Endothelial cell of umbilical vein (primary cell): ENCODE data around the gene RASSF3. TPM values are rescaled to one million over a fixed set of nuclear protein-coding genes. Genes with fewer than 3 reads are reported as not detected.

Experiments used
- BruUV-seq: library from RNA; stranded (reverse); fragments of 400-500 nt; replicated peaks from 2 replicates; lab custom pipeline; 2021; lab: Mats Ljungman, UMichigan
- CTCF ChIA-PET: fragments of 300-600, 350-600 bp; sonication (Branson Sonifier 250); formaldehyde crosslinking; loops from one replicate; lab custom pipeline; 2021; ENCODE audit warnings: antibody characterized with exemption, inconsistent platforms; lab: Charles Lee
- POLR2A ChIA-PET: fragments of 300-600, 350-600 bp; sonication (Branson Sonifier 250); formaldehyde crosslinking; loops from one replicate; lab custom pipeline; 2021; ENCODE audit warnings: antibody characterized with exemption, inconsistent platforms; lab: Charles Lee
- DNase-seq: peaks from one replicate; pipeline ENCODE4 v3.0.0-alpha.2; 2011; ENCODE audit warnings: low read depth, low spot score
- FAIRE-seq: peaks from 2 replicates; lab custom pipeline; 2011; peaks lifted over from hg19 to GRCh38; lab: Jason Lieb, UNC
- H2AFZ ChIP-seq: 2 replicates; pipeline ENCODE4 v1.6.0; 2012; ENCODE audit warnings: low read depth, low read length, control low read depth, inconsistent platforms
- H3K27ac ChIP-seq: 2 replicates; pipeline ENCODE4 v1.5.1; 2011; ENCODE audit warnings: low read depth, mild to moderate bottlenecking, control low read depth, low read length, moderate library complexity; ENCODE audit not compliant: insufficient read depth
- H3K27me3 ChIP-seq, 2 experiments: 2 replicates each; pipeline versions ENCODE4 v1.6.0 to v1.6.1; 2011; ENCODE audit warnings: low read length in 2 of 2, mixed read lengths in 1 of 2; ENCODE audit not compliant: control insufficient read depth in 2 of 2, insufficient read depth in 2 of 2
- H3K36me3 ChIP-seq, 2 experiments: 2 replicates in 1 of 2; 3 replicates in 1 of 2; pipeline ENCODE4 v1.5.1; 2011; ENCODE audit warnings: low read length in 2 of 2, mild to moderate bottlenecking in 1 of 2, moderate library complexity in 1 of 2; ENCODE audit not compliant: control insufficient read depth in 2 of 2, insufficient read depth in 2 of 2; ENCODE audit errors: extremely low read depth in 1 of 2
- H3K4me1 ChIP-seq: 3 replicates; pipeline ENCODE4 v1.5.1; 2011; ENCODE audit warnings: mild to moderate bottlenecking, low read length; ENCODE audit not compliant: control insufficient read depth, insufficient read depth; ENCODE audit errors: extremely low read depth
- H3K4me2 ChIP-seq: 2 replicates; pipeline ENCODE4 v1.6.1; 2011; ENCODE audit warnings: low read length, control low read depth, mixed read lengths; ENCODE audit not compliant: insufficient read depth
- H3K4me3 ChIP-seq, 3 experiments: fragments of 200-600 bp in 1 of 3; sonication (generic), shearing (Covaris generic) in 1 of 3; replicated peaks in 1 of 3; 2 replicates each; pipeline ENCODE4 v1.5.1; 2011 to 2016; ENCODE audit warnings: control low read depth in 3 of 3, low read length in 3 of 3, mild to moderate bottlenecking in 2 of 3, inconsistent platforms in 1 of 3, low read depth in 1 of 3, moderate library complexity in 1 of 3; ENCODE audit not compliant: insufficient read depth in 1 of 3
- H3K79me2 ChIP-seq: 2 replicates; pipeline ENCODE4 v1.6.0; 2012; ENCODE audit warnings: low read length, inconsistent platforms; ENCODE audit not compliant: control insufficient read depth, insufficient read depth
- H3K9ac ChIP-seq: replicated peaks from 2 replicates; pipeline ENCODE3; 2011; ENCODE audit warnings: low read length, control low read depth; ENCODE audit not compliant: insufficient read depth; ENCODE audit errors: extremely low read depth
- H3K9me1 ChIP-seq: replicated peaks from 3 replicates; pipeline ENCODE4 v1.6.0; 2011; ENCODE audit warnings: mild to moderate bottlenecking, low read length; ENCODE audit not compliant: control insufficient read depth, insufficient read depth; ENCODE audit errors: extremely low read depth
- H3K9me3 ChIP-seq: replicated peaks from 2 replicates; pipeline ENCODE4 v1.5.1; 2012; ENCODE audit warnings: low read length, inconsistent platforms; ENCODE audit not compliant: control insufficient read depth, insufficient read depth
- H4K20me1 ChIP-seq: replicated peaks from 2 replicates; pipeline ENCODE3; 2011; ENCODE audit warnings: mild to moderate bottlenecking, low read length; ENCODE audit not compliant: control insufficient read depth, insufficient read depth; ENCODE audit errors: extremely low read depth
- FOS ChIP-seq: IDR thresholded peaks from 2 replicates; pipeline ENCODE4 v1.6.1; 2011; ENCODE audit warnings: mild to moderate bottlenecking, low read length, moderate library complexity, borderline replicate concordance; ENCODE audit not compliant: insufficient read depth
- GATA2 ChIP-seq: IDR thresholded peaks from 2 replicates; pipeline ENCODE4 v1.7.0; 2011; ENCODE audit warnings: low read depth, mild to moderate bottlenecking, moderate library complexity, mixed read lengths, low read length; ENCODE audit not compliant: insufficient read length, insufficient read depth
- MYC ChIP-seq: IDR thresholded peaks from one replicate; pipeline ENCODE4 v1.6.1; 2011; ENCODE audit warnings: mild to moderate bottlenecking, low read depth, low read length
- POLR2AphosphoS5 ChIP-seq: IDR thresholded peaks from 2 replicates; pipeline ENCODE4 v1.6.1; 2012; ENCODE audit warnings: low read depth, mild to moderate bottlenecking, control low read depth, low read length, moderate library complexity; ENCODE audit not compliant: insufficient read depth
- dilution Hi-C: fragments of 300-500 bp; cut with MboI; formaldehyde crosslinking; loops from one replicate; pipeline ENCODE4 v1.15.0; 2019; ENCODE audit warnings: low sequenced_read_pairs; ENCODE audit not compliant: extremely low pct_ligation_motif_present
- intact Hi-C: fragments of 100-400 bp; cut with micrococcal nuclease; formaldehyde crosslinking; loops from one replicate; pipeline ENCODE4 v1.10.0; 2022
- polyA plus RNA-seq, 4 experiments: library from polyadenylated mRNA; depleted of rRNA in 3 of 4; stranded (reverse) in 3 of 4; unstranded in 1 of 4; fragments of >200 nt; gene quantifications; 2 replicates each; pipeline versions ENCODE4 v1.2.1 to v1.2.3, GENCODE V29; 2011 to 2012; ENCODE audit warnings: missing spikeins in 1 of 4
- total RNA-seq: library from RNA; stranded (reverse); gene quantifications from 2 replicates; pipeline ENCODE4 v1.2.3, GENCODE V29; 2021

Gene RASSF3
- total and polyA plus RNA-seq, 2 donors (not counting 3 experiments of a cell fraction or from before 2014, with no cell fraction given), result 20.2 to 60.8 TPM

- BruUV-seq, result no TSS peak
- CTCF ChIA-PET, result interaction anchor here (0.8 to 6.4 kb wide), 4 partner anchors 12 to 145 kb away, joined by 3 to 217 read pairs (median 38); partner anchors contain the start of gene RASSF3
- Histone ChIP-seq H3K9me1 (no peaks in the 10 kb centered on the region), H3K9ac (no peak overlapping the region), H4K20me1 (no peaks in the 10 kb centered on the region), H3K79me2 (peaks cover 12% of the 10 kb centered on the region), H3K9me3 (no peaks in the 10 kb centered on the region), H3K4me2 (no peak overlapping the region), H3K27me3 (no peaks in the 10 kb centered on the region), H3K4me3 (no peak overlapping the region), H3K36me3 (peaks cover 7 to 9% of the 10 kb centered on the region in 2 experiments), H3K27ac (no peak overlapping the region), H2AFZ (no peak overlapping the region), H3K4me1 (no peaks in the 10 kb centered on the region)
- FAIRE-seq, result no peak
- POLR2A ChIA-PET, result interaction anchor here (0.5 kb wide), 1 partner anchor 108 kb away, joined by 3 read pairs; no protein-coding TSS in a partner anchor
- no peak for TF ChIP-seq MYC
- no peak for TF ChIP-seq POLR2AphosphoS5
- no peak for DNase-seq
- intact Hi-C loops (loop anchor here (5.0 kb wide), 1 partner anchor 422 kb away; no protein-coding TSS in a partner anchor), dilution Hi-C loops (no loop called here)
Measured at GRCh38 chr12:64694130-64695040, 84.1 kb downstream of the RASSF3 start.

- POLR2A ChIA-PET, result no interaction called here
- FAIRE-seq, result no peak
Measured at GRCh38 chr12:64695550-64695949, 85.3 kb downstream of the RASSF3 start.

More at GRCh38 chr12:64695550-64695949, 85.3 kb downstream of the RASSF3 start:
- no peaks in the 10 kb centered on the region for H3K9me1 ChIP-seq
- no peak overlapping the region for H3K9ac ChIP-seq
- intact Hi-C loops, result loop anchor here (5.0 kb wide), 1 partner anchor 423 kb away; no protein-coding TSS in a partner anchor
- CTCF ChIA-PET, result interaction anchor here (0.6 to 6.4 kb wide), 17 partner anchors 11 to 223 kb away, joined by 3 to 217 read pairs (median 4); partner anchors contain the start of gene RASSF3
- H2AFZ ChIP-seq, result no peak overlapping the region
- TF ChIP-seq FOS (no peak), GATA2 (no peak), POLR2AphosphoS5 (no peak)
- H3K27ac ChIP-seq, result no peak overlapping the region
- dilution Hi-C loops, result no loop called here
- peaks cover 7 to 9% of the 10 kb centered on the region in 2 experiments for H3K36me3 ChIP-seq
- H3K4me3 ChIP-seq, result no peak overlapping the region
- no peaks in the 10 kb centered on the region for H3K27me3 ChIP-seq
- no peaks in the 10 kb centered on the region for H3K4me1 ChIP-seq
- no peak for DNase-seq
- no peak overlapping the region for H3K4me2 ChIP-seq
- no peaks in the 10 kb centered on the region for H4K20me1 ChIP-seq
- H3K79me2 ChIP-seq, result peaks cover 6% of the 10 kb centered on the region
- BruUV-seq, result TSS peak; percentile 42
- no peaks in the 10 kb centered on the region for H3K9me3 ChIP-seq
